Neural cell (in vitro differentiated cells): Measurements from ENCODE around the gene STRN3. TPM values are rescaled to one million over a fixed set of nuclear protein-coding genes. Genes with fewer than 3 reads are reported as not detected.

ENCODE experiments used
- H2AFZ ChIP-seq: fragments of 200-600, 300-800 bp; sonication (generic), shearing (Covaris generic); 2 replicates; pipeline ENCODE4 v1.6.0; 2014; ENCODE audit warnings: low read depth, mild to moderate bottlenecking, antibody characterized with exemption, low read length, moderate library complexity
- H3F3A ChIP-seq: fragments of 200-600 bp; shearing (Covaris generic); 2 replicates; pipeline ENCODE4 v1.6.1; 2016; ENCODE audit warnings: mild to moderate bottlenecking, moderate library complexity, mixed read lengths, antibody characterized with exemption, low read length; ENCODE audit not compliant: insufficient read depth, poor library complexity, severe bottlenecking
- H3K27ac ChIP-seq: fragments of 200-600, 300-800 bp; sonication (generic), shearing (Covaris generic); 2 replicates; pipeline ENCODE4 v1.5.1; 2014; ENCODE audit warnings: mild to moderate bottlenecking, low read length, moderate library complexity
- H3K27me3 ChIP-seq: fragments of 300-800, 200-600 bp; sonication (generic), shearing (Covaris generic); 2 replicates; pipeline ENCODE4 v1.6.0; 2014; ENCODE audit warnings: mild to moderate bottlenecking, low read depth, low read length, moderate library complexity; ENCODE audit not compliant: insufficient read depth
- H3K36me3 ChIP-seq: fragments of 300-800, 200-600 bp; sonication (generic), shearing (Covaris generic); 2 replicates; pipeline ENCODE4 v1.5.1; 2014; ENCODE audit warnings: mild to moderate bottlenecking, antibody characterized with exemption, low read length, moderate library complexity; ENCODE audit not compliant: insufficient read depth
- H3K4me2 ChIP-seq: fragments of 300-800, 200-600 bp; sonication (generic), shearing (Covaris generic); 2 replicates; pipeline ENCODE4 v1.6.0; 2014; ENCODE audit warnings: mild to moderate bottlenecking, low read length
- H3K4me3 ChIP-seq: fragments of 300-800, 200-600 bp; sonication (generic), shearing (Covaris generic); 2 replicates; pipeline ENCODE4 v1.5.1; 2014; ENCODE audit warnings: mild to moderate bottlenecking, low read length, moderate library complexity
- H3K79me2 ChIP-seq: fragments of 200-600 bp; shearing (Covaris generic); replicated peaks from 2 replicates; pipeline ENCODE4 v1.6.0; 2014; ENCODE audit warnings: mild to moderate bottlenecking, low read length, moderate library complexity; ENCODE audit not compliant: insufficient read depth
- H3K9ac ChIP-seq: fragments of 300-800, 200-600 bp; sonication (generic), shearing (Covaris generic); 2 replicates; pipeline ENCODE4 v1.6.1; 2016; ENCODE audit warnings: mild to moderate bottlenecking, low read length, mixed read lengths
- H3K9me2 ChIP-seq: fragments of 200-600 bp; shearing (Covaris generic); 2 replicates; pipeline ENCODE4 v1.6.1; 2016; ENCODE audit warnings: mild to moderate bottlenecking, low read length, mixed read lengths; ENCODE audit not compliant: insufficient read depth
- H3K9me3 ChIP-seq: fragments of 200-600, 300-800 bp; sonication (generic), shearing (Covaris generic); 2 replicates; pipeline ENCODE4 v1.6.1; 2016; ENCODE audit warnings: mild to moderate bottlenecking, mixed run types, low read length, moderate library complexity, mixed read lengths
- H4K20me1 ChIP-seq: fragments of 200-600 bp; shearing (Covaris generic); 2 replicates; pipeline ENCODE4 v1.6.1; 2016; ENCODE audit warnings: mild to moderate bottlenecking, mixed run types; ENCODE audit not compliant: insufficient read depth
- CTCF ChIP-seq: fragments of 450-650 bp; IDR thresholded peaks from 2 replicates; pipeline ENCODE4 v1.5.1; 2014; ENCODE audit warnings: antibody characterized with exemption, mild to moderate bottlenecking, moderate library complexity; ENCODE audit not compliant: poor library complexity, severe bottlenecking
- EP300 ChIP-seq: fragments of 450-650 bp; conservative IDR thresholded peaks from 2 replicates; pipeline ENCODE4 v1.6.1; 2014; ENCODE audit warnings: antibody characterized with exemption, mild to moderate bottlenecking, moderate library complexity; ENCODE audit not compliant: poor library complexity, severe bottlenecking
- EZH2 ChIP-seq: fragments of 200-600, 300-800 bp; shearing (Covaris generic), sonication (generic); IDR thresholded peaks from 2 replicates; pipeline ENCODE4 v1.6.1; 2014; ENCODE audit warnings: antibody characterized with exemption, low read length, borderline replicate concordance, mild to moderate bottlenecking; ENCODE audit not compliant: insufficient read depth, poor library complexity, severe bottlenecking
- MXI1 ChIP-seq: fragments of 450-650 bp; conservative IDR thresholded peaks from 2 replicates; pipeline ENCODE4 v1.6.1; 2014; ENCODE audit warnings: antibody characterized with exemption, mild to moderate bottlenecking; ENCODE audit not compliant: poor library complexity, severe bottlenecking
- POLR2AphosphoS5 ChIP-seq: IDR thresholded peaks from 2 replicates; pipeline ENCODE4 v1.6.1; 2012
- RAD21 ChIP-seq: fragments of 450-650 bp; conservative IDR thresholded peaks from 2 replicates; pipeline ENCODE4 v1.6.1; 2014; ENCODE audit warnings: antibody characterized with exemption, mild to moderate bottlenecking, moderate library complexity
- REST ChIP-seq: IDR thresholded peaks from 2 replicates; pipeline ENCODE4 v1.6.1; 2012; ENCODE audit warnings: borderline replicate concordance
- SMC3 ChIP-seq: fragments of 450-650 bp; conservative IDR thresholded peaks from 2 replicates; pipeline ENCODE4 v1.6.1; 2014; ENCODE audit warnings: antibody characterized with exemption, mild to moderate bottlenecking, moderate library complexity; ENCODE audit not compliant: poor library complexity
- TAF1 ChIP-seq: IDR thresholded peaks from 2 replicates; pipeline ENCODE4 v1.6.1; 2012; ENCODE audit warnings: low read depth
- polyA plus RNA-seq: library from polyadenylated mRNA; depleted of rRNA; stranded (reverse); fragments of >200 nt; gene quantifications from 2 replicates; pipeline ENCODE4 v1.2.3, GENCODE V29; 2014

Gene STRN3
- polyA plus RNA-seq, 1 donor from 2014 or later = 60.1 TPM

DNA sequence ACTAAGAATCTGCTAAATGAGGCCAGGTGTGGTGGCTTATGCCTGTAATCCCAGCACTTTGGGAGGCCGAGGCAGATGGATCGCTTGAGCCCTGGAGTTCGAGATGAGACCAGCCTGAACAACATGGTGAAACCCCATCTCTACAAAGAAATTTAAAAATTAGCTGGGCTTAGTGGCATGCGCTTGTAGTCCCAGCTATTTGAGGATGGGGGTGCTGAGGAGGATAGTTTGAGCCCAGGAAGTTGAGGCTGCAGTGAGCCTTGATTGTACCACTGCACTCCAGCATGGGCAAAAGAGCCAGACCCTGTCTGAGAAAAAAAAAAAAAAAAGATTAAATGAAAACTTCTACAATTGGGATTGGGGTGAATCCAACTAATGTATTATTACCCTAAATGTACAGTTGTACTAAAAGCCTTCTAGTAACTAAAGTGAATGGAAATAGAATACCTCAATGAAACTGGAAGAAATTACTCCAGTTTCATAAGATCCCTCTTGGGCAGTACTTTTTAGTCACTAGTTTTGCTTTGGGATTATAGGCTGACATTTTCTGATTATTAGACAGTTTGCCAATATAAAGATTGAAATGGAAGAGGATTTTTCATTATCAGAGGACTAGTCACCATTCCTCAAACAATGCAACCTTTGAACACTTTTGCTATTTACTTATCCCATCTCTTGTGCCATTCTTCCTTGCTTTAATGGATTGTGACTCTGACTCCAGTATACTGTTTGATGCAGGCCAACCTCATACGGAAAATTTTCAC lies 137.5 kb downstream of the STRN3 start:
- no peak overlapping the region for H2AFZ ChIP-seq
- no peaks in the 10 kb centered on the region for H3K27me3 ChIP-seq
- no peaks in the 10 kb centered on the region for H3F3A ChIP-seq
- no peaks in the 10 kb centered on the region for H3K9me3 ChIP-seq
- H3K9ac ChIP-seq = no peak overlapping the region
- H4K20me1 ChIP-seq = no peaks in the 10 kb centered on the region
- no peak for TF ChIP-seq REST
- TF ChIP-seq EP300 = no peak
- no peak for TF ChIP-seq MXI1
- no peak for TF ChIP-seq SMC3
- TF ChIP-seq TAF1 = no peak
- no peak for TF ChIP-seq POLR2AphosphoS5
- H3K9me2 ChIP-seq = no peaks in the 10 kb centered on the region
- H3K36me3 ChIP-seq = no peaks in the 10 kb centered on the region
- no peak overlapping the region for H3K27ac ChIP-seq
- no peaks in the 10 kb centered on the region for H3K79me2 ChIP-seq
- no peak overlapping the region for H3K4me2 ChIP-seq
- H3K4me3 ChIP-seq = no peak overlapping the region

- no peak overlapping the region for H3K9ac ChIP-seq
- no peak overlapping the region for H2AFZ ChIP-seq
- H3K4me2 ChIP-seq = no peak overlapping the region
- no peaks in the 10 kb centered on the region for H3K27me3 ChIP-seq
- H3K4me3 ChIP-seq = no peak overlapping the region
- H3K36me3 ChIP-seq = no peaks in the 10 kb centered on the region
- H3K79me2 ChIP-seq = no peaks in the 10 kb centered on the region
- no peaks in the 10 kb centered on the region for H3K9me2 ChIP-seq
- no peak overlapping the region for H3K27ac ChIP-seq
- H3F3A ChIP-seq = no peaks in the 10 kb centered on the region
- H3K9me3 ChIP-seq = no peaks in the 10 kb centered on the region
- TF ChIP-seq CTCF (no peak), EP300 (no peak), REST (no peak), SMC3 (no peak), RAD21 (no peak), EZH2 (no peak), MXI1 (no peak), POLR2AphosphoS5 (no peak), TAF1 (no peak)
- no peaks in the 10 kb centered on the region for H4K20me1 ChIP-seq
These were observed 140.1 kb downstream of the STRN3 start for GRCh38 chr14:30885840-30886740.
